HepG2 (cell line): Measurements from ENCODE around the gene SLC16A3. TPM values are rescaled to one million over a fixed set of nuclear protein-coding genes. Genes with fewer than 3 reads are reported as not detected.

ENCODE experiments used
- ASH2L ChIP-seq: fragments of 300-600, 200-600 bp; sonication (generic); IDR thresholded peaks from 2 replicates; pipeline ENCODE4 v1.7.0; 2017; ENCODE audit warnings: low read depth, mild to moderate bottlenecking, moderate library complexity, mixed read lengths, low read length; ENCODE audit not compliant: insufficient read length
- DPF2 ChIP-seq: sonication (generic); formaldehyde crosslinking; IDR thresholded peaks from 2 replicates; pipeline ENCODE4 v1.4.0; 2020; ENCODE audit warnings: mild to moderate bottlenecking, low read depth, missing genetic modification reagents, borderline replicate concordance
- ELF3 ChIP-seq: IDR thresholded peaks from 2 replicates; pipeline ENCODE4 v1.6.1; 2016; ENCODE audit warnings: missing genetic modification reagents, missing compliant biosample characterization
- FOXC1 ChIP-seq: sonication (generic); formaldehyde crosslinking; IDR thresholded peaks from 2 replicates; pipeline ENCODE4 v1.8.0; 2022; ENCODE audit warnings: mild to moderate bottlenecking, missing genetic modification reagents, borderline replicate concordance
- HBP1 ChIP-seq: IDR thresholded peaks from 2 replicates; pipeline ENCODE4 v1.6.1; 2016; ENCODE audit warnings: low read depth, control low read depth
- HNF1B ChIP-seq: sonication (generic); formaldehyde crosslinking; IDR thresholded peaks from 2 replicates; pipeline ENCODE4 v1.5.1; 2020; ENCODE audit warnings: mild to moderate bottlenecking, moderate library complexity, missing genetic modification reagents
- REL ChIP-seq: sonication (generic); formaldehyde crosslinking; conservative IDR thresholded peaks from 2 replicates; pipeline ENCODE4 v1.8.0; 2022; ENCODE audit warnings: mild to moderate bottlenecking, missing genetic modification reagents, moderate library complexity
- REPIN1 ChIP-seq: sonication (generic); formaldehyde crosslinking; IDR thresholded peaks from 2 replicates; pipeline ENCODE4 v1.8.0; 2022; ENCODE audit warnings: missing genetic modification reagents, low read depth, mild to moderate bottlenecking, borderline replicate concordance
- TCF12 ChIP-seq, 2 experiments: fragments of 450-650 bp in 1 of 2; sonication (generic) in 1 of 2; formaldehyde crosslinking in 1 of 2; IDR thresholded peaks; 2 replicates each; pipeline versions ENCODE4 v1.6.1 to v1.8.0; 2017 to 2022; ENCODE audit warnings: antibody characterized with exemption in 1 of 2, mild to moderate bottlenecking in 1 of 2, missing genetic modification reagents in 1 of 2, moderate library complexity in 1 of 2
- ZBTB7B ChIP-seq: sonication (generic); formaldehyde crosslinking; IDR thresholded peaks from 2 replicates; pipeline ENCODE4 v1.4.0; 2020; ENCODE audit warnings: missing genetic modification reagents
- ZNF496 ChIP-seq: sonication (generic); formaldehyde crosslinking; IDR thresholded peaks from 2 replicates; pipeline ENCODE4 v1.8.1; 2023; ENCODE audit warnings: mild to moderate bottlenecking, moderate library complexity, missing genetic modification reagents; ENCODE audit not compliant: insufficient replicate concordance
- ZNF781 ChIP-seq: sonication (generic); formaldehyde crosslinking; IDR thresholded peaks from 2 replicates; pipeline ENCODE4 v1.5.1; 2020; ENCODE audit warnings: borderline replicate concordance, mild to moderate bottlenecking, missing genetic modification reagents; ENCODE audit errors: not compliant biosample characterization
- ZNF788 ChIP-seq: sonication (generic); formaldehyde crosslinking; IDR thresholded peaks from 2 replicates; pipeline ENCODE4 v1.5.0; 2020; ENCODE audit warnings: mild to moderate bottlenecking, missing genetic modification reagents, borderline replicate concordance
- polyA plus RNA-seq, 8 experiments: library from polyadenylated mRNA; depleted of rRNA in 3 of 8; stranded (reverse) in 7 of 8; unstranded in 1 of 8; fragments of >200 nt; fragmentation: Illumina TruSeq in 4 of 8; extraction: Trizol in 4 of 8; gene quantifications; 2 replicates each; pipeline versions ENCODE4 v1.2.1 to v1.2.3, GENCODE V29; 2011 to 2016; ENCODE audit warnings: low read depth in 4 of 8, missing spikeins in 1 of 8, mixed read lengths in 1 of 8; ENCODE audit not compliant: insufficient read depth in 1 of 8
- total RNA-seq, 5 experiments: library from RNA; depleted of rRNA; stranded (reverse); fragments of >200 nt; fragmentation: Illumina TruSeq; extraction: Trizol; gene quantifications; 2 replicates each; pipeline ENCODE4 v1.2.3, GENCODE V29; 2016; ENCODE audit warnings: low read depth in 1 of 5
- TF ChIP-seq, protein P1 (sequence below): sonication (generic); formaldehyde crosslinking; IDR thresholded peaks from 2 replicates; pipeline ENCODE4 v1.5.1; 2020; ENCODE audit warnings: mild to moderate bottlenecking, missing genetic modification reagents
- TF ChIP-seq, protein P2 (sequence below): sonication (generic); formaldehyde crosslinking; IDR thresholded peaks from 2 replicates; pipeline ENCODE4 v1.8.0; 2022; ENCODE audit warnings: mild to moderate bottlenecking, missing genetic modification reagents, moderate library complexity
- TF ChIP-seq, protein P3 (sequence below): sonication (generic); formaldehyde crosslinking; IDR thresholded peaks from 2 replicates; pipeline ENCODE4 v1.9.0; 2022; ENCODE audit warnings: missing genetic modification reagents, mild to moderate bottlenecking, borderline replicate concordance
- TF ChIP-seq, protein P4 (sequence below): sonication (generic); formaldehyde crosslinking; IDR thresholded peaks from 2 replicates; pipeline ENCODE4 v1.4.0; 2020; ENCODE audit warnings: mild to moderate bottlenecking, missing genetic modification reagents

SLC16A3 gene
- total and polyA plus RNA-seq, 2 of the 13 experiments (the other 11 are each of a cell fraction or from before 2014, with no cell fraction given) = 242 to 349 TPM

- TF ChIP-seq HNF1B (CRISPR knock-in tag) (peak; percentile 87), ZNF788 (peak; percentile 79; the same call in 1 of the 2 replicates), ZNF496 (CRISPR knock-in tag) (no peak), TCF12 (IDR thresholded peaks at IDR 0.05) (no peak), TCF12 (CRISPR knock-in tag; IDR thresholded peaks at IDR 0.05) (no peak; the same call in 1 of the 2 replicates), REPIN1 (CRISPR knock-in tag) (peak; percentile 57; the same call in 1 of the 2 replicates), DPF2 (CRISPR knock-in tag) (no peak), REL (CRISPR knock-in tag) (0 out of 2 replicates have a peak, but pooled peaks have one; percentile 4), ZNF781 (CRISPR knock-in tag) (peak; percentile 22), ASH2L (no peak), ZBTB7B (CRISPR knock-in tag) (peak; percentile 82), ELF3 (peak; percentile 49; the same call in 1 of the 2 replicates), FOXC1 (CRISPR knock-in tag) (peak; percentile 83), HBP1 (CRISPR knock-in tag) (0 out of 2 replicates have a peak, but pooled peaks have one; percentile 23)
- TF ChIP-seq, protein P1, sequence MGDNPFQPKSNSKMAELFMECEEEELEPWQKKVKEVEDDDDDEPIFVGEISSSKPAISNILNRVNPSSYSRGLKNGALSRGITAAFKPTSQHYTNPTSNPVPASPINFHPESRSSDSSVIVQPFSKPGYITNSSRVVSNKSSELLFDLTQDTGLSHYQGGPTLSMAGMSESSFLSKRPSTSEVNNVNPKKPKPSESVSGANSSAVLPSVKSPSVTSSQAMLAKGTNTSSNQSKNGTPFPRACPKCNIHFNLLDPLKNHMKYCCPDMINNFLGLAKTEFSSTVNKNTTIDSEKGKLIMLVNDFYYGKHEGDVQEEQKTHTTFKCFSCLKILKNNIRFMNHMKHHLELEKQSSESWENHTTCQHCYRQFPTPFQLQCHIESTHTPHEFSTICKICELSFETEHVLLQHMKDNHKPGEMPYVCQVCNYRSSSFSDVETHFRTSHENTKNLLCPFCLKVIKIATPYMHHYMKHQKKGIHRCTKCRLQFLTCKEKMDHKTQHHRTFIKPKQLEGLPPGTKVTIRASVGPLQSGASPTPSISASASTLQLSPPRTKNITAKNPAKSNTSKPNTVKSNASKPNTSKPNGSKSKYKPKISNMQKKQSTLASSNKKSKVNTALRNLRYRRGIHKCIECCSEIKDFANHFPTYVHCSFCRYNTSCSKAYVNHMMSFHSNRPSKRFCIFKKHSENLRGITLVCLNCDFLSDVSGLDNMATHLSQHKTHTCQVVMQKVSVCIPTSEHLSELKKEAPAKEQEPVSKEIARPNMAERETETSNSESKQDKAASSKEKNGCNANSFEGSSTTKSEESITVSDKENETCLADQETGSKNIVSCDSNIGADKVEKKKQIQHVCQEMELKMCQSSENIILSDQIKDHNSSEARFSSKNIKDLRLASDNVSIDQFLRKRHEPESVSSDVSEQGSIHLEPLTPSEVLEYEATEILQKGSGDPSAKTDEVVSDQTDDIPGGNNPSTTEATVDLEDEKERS = peak; percentile 3; the same call in 1 of the 2 replicates
- TF ChIP-seq, protein P2, sequence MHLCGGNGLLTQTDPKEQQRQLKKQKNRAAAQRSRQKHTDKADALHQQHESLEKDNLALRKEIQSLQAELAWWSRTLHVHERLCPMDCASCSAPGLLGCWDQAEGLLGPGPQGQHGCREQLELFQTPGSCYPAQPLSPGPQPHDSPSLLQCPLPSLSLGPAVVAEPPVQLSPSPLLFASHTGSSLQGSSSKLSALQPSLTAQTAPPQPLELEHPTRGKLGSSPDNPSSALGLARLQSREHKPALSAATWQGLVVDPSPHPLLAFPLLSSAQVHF (CRISPR knock-in tag) = 0 out of 2 replicates have a peak, but pooled peaks have one; percentile 11
- TF ChIP-seq, protein P3, sequence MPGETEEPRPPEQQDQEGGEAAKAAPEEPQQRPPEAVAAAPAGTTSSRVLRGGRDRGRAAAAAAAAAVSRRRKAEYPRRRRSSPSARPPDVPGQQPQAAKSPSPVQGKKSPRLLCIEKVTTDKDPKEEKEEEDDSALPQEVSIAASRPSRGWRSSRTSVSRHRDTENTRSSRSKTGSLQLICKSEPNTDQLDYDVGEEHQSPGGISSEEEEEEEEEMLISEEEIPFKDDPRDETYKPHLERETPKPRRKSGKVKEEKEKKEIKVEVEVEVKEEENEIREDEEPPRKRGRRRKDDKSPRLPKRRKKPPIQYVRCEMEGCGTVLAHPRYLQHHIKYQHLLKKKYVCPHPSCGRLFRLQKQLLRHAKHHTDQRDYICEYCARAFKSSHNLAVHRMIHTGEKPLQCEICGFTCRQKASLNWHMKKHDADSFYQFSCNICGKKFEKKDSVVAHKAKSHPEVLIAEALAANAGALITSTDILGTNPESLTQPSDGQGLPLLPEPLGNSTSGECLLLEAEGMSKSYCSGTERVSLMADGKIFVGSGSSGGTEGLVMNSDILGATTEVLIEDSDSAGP (CRISPR knock-in tag) = peak; percentile 87
- TF ChIP-seq, protein P4, sequence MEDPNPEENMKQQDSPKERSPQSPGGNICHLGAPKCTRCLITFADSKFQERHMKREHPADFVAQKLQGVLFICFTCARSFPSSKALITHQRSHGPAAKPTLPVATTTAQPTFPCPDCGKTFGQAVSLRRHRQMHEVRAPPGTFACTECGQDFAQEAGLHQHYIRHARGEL = no peak; the same call in 1 of the 2 replicates
Observed at GRCh38 chr17:82239926-82240505, 11.2 kb downstream of the SLC16A3 start (continued).
